ENCODE measurements around the gene SPATC1L.
"Not testable (repeated sequence)": the region's sequence is repeated elsewhere in the genome, so short reads cannot be mapped to it uniquely, and the experiment has no call there.

The SPATC1L gene

DNA sequence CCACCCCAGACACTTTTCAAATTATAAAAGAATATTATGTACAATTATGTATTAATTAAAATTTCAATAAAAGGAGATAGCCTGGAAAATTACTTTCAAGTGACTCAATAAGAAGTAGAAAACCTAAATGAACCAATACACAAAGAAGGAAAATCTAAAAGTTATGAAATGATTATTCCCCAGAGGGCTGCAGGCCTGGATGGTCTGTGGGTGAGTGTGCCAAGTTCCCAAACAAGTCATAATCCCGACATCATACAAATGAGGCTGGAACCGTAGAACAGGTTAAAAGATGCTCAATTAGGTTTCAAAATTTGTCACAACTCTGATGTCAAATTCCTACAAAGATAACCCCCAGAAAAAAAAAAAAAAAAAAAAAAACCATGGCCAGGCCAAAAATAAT is 12.7 kb downstream of the SPATC1L start:
- no peak overlapping the region for H3K9ac ChIP-seq (ENCODE audit: low read length)
- no peaks in the 10 kb centered on the region for H3K9me3 ChIP-seq (ENCODE audit: control insufficient read depth, low read length)
- no peaks in the 10 kb centered on the region for H3K36me3 ChIP-seq (ENCODE audit: control insufficient read depth, insufficient read depth, low read length)
- H3K4me1 ChIP-seq (ENCODE audit: control insufficient read depth, insufficient read depth, low read length) = no peaks in the 10 kb centered on the region
- H3K27me3 ChIP-seq (ENCODE audit: control insufficient read depth, insufficient read depth, low read length) = no peaks in the 10 kb centered on the region
- H3K4me3 ChIP-seq (ENCODE audit: low read length) = no peak overlapping the region

DNA sequence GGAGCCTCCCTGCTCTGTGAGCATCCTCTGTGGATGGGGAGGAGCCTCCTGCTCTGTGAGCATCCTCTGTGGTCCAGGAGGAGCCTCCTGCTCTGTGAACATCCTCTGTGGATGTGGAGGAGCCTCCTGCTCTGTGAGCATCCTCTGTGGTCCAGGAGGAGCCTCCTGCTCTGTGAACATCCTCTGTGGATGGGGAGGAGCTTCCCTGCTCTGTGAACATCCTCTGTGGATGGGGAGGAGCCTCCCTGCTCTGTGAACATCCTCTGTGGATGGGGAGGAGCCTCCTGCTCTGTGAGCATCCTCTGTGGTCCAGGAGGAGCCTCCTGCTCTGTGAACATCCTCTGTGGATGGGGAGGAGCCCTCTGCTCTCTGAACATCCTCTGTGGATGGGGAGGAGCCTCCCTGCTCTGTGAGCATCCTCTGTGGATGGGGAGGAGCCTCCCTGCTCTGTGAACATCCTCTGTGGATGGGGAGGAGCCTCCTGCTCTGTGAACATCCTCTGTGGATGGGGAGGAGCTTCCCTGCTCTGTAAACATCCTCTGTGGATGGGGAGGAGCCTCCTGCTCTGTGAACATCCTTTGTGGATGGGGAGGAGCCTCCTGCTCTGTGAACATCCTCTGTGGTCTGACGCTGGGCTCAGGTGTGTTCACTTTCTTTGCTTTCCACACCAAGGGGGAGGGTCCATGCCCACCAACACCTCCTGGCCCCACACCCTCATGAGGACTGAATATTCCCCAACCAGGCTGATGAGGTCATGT is 13.6 kb downstream of the SPATC1L start:
- H3K27me3 ChIP-seq (ENCODE audit: control insufficient read depth, insufficient read depth, low read length); H3K36me3 ChIP-seq (ENCODE audit: control insufficient read depth, insufficient read depth, low read length); H3K4me3 ChIP-seq (ENCODE audit: low read length); H3K4me1 ChIP-seq (ENCODE audit: control insufficient read depth, insufficient read depth, low read length); H3K9me3 ChIP-seq (ENCODE audit: control insufficient read depth, low read length); H3K9ac ChIP-seq (ENCODE audit: low read length): not testable (repeated sequence)

DNA sequence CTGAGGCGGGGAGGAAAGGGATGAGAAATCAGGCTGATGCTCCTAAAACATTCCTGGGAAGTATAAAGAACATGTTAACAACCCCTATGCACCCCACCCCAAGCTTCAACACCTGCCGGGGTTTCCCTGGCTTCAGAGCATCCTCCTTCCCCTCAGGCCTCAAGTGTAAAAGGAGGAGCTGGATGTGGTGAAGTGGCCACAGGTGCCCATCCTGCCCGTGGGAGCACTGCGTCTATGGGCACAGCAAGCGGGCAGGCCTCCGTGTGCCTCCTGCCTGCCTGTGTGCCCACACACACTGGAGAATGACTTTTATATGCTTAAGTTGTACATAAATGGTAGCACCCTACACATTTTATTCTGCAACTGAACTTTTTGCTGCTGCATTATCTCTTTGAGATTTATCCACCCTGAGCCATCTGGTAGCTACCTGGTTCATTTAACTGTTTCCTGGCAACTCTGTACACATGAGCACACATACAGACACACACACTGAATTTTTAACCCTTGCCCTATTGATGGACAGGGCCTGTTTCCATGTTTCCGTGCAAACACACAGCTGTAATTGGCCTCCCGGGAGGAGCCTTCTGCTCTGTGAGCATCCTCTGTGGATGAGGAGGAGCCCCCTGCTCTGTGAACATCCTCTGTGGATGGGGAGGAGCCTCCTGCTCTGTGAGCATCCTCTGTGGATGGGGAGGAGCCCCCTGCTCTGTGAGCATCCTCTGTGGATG is 15.4 kb downstream of the SPATC1L start:
- Histone ChIP-seq H3K9ac (ENCODE audit: low read length) (no peak overlapping the region), H3K4me1 (ENCODE audit: control insufficient read depth, insufficient read depth, low read length) (no peaks in the 10 kb centered on the region), H3K36me3 (ENCODE audit: control insufficient read depth, insufficient read depth, low read length) (no peaks in the 10 kb centered on the region), H3K27me3 (ENCODE audit: control insufficient read depth, insufficient read depth, low read length) (no peaks in the 10 kb centered on the region), H3K9me3 (ENCODE audit: control insufficient read depth, low read length) (no peaks in the 10 kb centered on the region), H3K4me3 (ENCODE audit: low read length) (no peak overlapping the region)

DNA sequence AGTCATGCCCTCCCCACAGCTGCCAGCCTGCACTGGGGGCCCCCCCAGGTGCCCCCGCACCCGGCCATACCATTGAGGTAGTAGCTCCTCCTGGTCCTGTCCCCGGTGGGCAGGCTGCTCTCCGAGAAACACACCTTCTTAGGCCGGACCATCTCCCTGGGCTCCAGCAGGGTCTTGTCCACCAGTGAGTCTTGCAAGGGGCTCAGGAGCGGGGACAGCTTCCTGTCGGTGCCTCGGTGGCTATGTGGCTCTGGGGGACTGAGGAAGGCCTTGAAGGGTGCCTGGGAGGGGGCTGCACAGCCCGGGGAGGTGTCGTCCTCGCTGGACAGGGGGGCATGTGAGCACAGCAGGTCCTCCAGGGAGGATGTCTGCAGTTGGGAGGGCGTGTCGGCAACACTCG is 16.0 kb downstream of the SPATC1L start:
- H3K9me3 ChIP-seq (ENCODE audit: control insufficient read depth, low read length) = no peaks in the 10 kb centered on the region
- no peaks in the 10 kb centered on the region for H3K4me1 ChIP-seq (ENCODE audit: control insufficient read depth, insufficient read depth, low read length)
- H3K36me3 ChIP-seq (ENCODE audit: control insufficient read depth, insufficient read depth, low read length) = no peaks in the 10 kb centered on the region
- H3K27me3 ChIP-seq (ENCODE audit: control insufficient read depth, insufficient read depth, low read length) = no peaks in the 10 kb centered on the region
- no peak overlapping the region for H3K9ac ChIP-seq (ENCODE audit: low read length)
- H3K4me3 ChIP-seq (ENCODE audit: low read length) = no peak overlapping the region

DNA sequence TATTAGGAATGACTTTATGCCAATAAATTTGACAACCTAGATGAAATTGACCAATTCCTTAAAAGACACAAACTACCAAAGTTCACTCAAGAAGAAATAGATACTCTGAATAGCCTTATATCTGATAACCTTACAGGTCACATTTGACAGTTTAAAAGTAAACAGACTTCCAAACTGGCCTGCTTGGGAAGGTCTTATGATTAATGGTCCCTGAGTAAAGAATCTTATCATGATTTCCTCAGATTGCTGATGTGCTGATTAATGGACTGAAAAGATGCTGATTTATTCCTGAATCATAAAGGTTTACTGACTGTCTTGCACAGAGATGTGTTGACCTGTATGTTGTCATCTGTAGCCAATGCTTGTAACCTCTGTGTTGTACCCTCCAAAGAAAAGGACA is 19.2 kb downstream of the SPATC1L start:
- H3K36me3 ChIP-seq (ENCODE audit: control insufficient read depth, insufficient read depth, low read length) = no peaks in the 10 kb centered on the region
- H3K4me1 ChIP-seq (ENCODE audit: control insufficient read depth, insufficient read depth, low read length) = no peaks in the 10 kb centered on the region
- H3K9me3 ChIP-seq (ENCODE audit: control insufficient read depth, low read length) = no peaks in the 10 kb centered on the region
- no peaks in the 10 kb centered on the region for H3K27me3 ChIP-seq (ENCODE audit: control insufficient read depth, insufficient read depth, low read length)
- no peak overlapping the region for H3K9ac ChIP-seq (ENCODE audit: low read length)
- H3K4me3 ChIP-seq (ENCODE audit: low read length) = no peak overlapping the region

- Histone ChIP-seq H3K9ac (ENCODE audit: low read length) (no peak overlapping the region), H3K27me3 (ENCODE audit: control insufficient read depth, insufficient read depth, low read length) (no peaks in the 10 kb centered on the region), H3K36me3 (ENCODE audit: control insufficient read depth, insufficient read depth, low read length) (no peaks in the 10 kb centered on the region), H3K4me3 (ENCODE audit: low read length) (no peak overlapping the region), H3K9me3 (ENCODE audit: control insufficient read depth, low read length) (no peaks in the 10 kb centered on the region), H3K4me1 (ENCODE audit: control insufficient read depth, insufficient read depth, low read length) (no peaks in the 10 kb centered on the region)
These were observed 20.9 kb downstream of the SPATC1L start for GRCh38 chr21:46163380-46163779.

DNA sequence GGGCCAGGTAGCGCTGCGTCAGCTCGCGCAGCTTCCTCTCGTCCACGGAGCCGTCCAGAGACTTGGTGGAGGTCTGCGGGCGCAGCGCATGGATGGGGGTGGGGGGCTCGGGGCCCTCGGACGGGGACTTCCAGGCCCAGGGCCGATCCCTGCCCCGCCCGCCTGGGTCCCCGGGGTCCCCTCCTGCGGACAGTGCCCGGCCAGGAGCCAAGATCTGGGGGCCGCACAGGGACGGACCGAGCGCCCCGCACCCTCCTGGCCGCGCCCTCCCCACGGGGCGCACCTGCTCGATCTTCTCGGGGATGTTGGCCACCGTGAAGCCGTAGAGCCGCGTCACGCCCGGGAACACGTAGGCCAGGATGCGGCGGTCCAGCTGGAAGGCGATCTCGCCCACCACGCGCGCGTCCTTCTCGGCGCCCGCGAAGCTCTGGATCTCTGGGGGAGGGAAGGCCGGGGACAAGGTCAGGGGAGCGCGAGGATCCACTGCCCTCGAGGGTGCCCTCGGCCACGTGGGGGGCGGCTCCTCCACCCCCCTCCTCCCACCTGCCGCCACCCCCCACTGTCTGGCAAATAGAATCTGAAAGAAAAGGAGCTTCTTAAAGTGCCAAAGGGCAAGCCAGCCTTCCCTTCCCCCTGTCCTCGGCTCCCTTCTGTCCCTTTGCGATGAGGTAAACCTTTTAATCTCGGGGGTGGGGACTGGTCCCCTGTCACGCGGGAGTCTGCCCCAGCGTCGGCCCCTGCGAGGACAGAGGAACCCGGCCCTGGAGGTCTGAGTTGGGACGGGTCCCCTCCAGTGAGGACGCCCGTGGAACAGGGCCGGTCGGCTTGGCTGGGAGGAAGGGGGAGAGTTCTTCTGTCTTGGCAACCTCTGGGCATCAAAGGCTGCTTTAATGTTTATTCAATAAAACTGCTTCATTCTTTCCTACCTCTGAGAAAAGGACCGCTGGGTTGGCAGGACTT is 22.3 kb downstream of the SPATC1L start:
- Histone ChIP-seq H3K9ac (ENCODE audit: low read length) (no peak overlapping the region), H3K36me3 (ENCODE audit: control insufficient read depth, insufficient read depth, low read length) (no peaks in the 10 kb centered on the region), H3K4me1 (ENCODE audit: control insufficient read depth, insufficient read depth, low read length) (no peaks in the 10 kb centered on the region), H3K27me3 (ENCODE audit: control insufficient read depth, insufficient read depth, low read length) (no peaks in the 10 kb centered on the region), H3K9me3 (ENCODE audit: control insufficient read depth, low read length) (no peaks in the 10 kb centered on the region), H3K4me3 (ENCODE audit: low read length) (no peak overlapping the region)

- Histone ChIP-seq H3K36me3 (ENCODE audit: control insufficient read depth, insufficient read depth, low read length) (no peaks in the 10 kb centered on the region), H3K9ac (ENCODE audit: low read length) (no peak overlapping the region), H3K4me1 (ENCODE audit: control insufficient read depth, insufficient read depth, low read length) (no peaks in the 10 kb centered on the region), H3K4me3 (ENCODE audit: low read length) (no peak overlapping the region), H3K9me3 (ENCODE audit: control insufficient read depth, low read length) (no peaks in the 10 kb centered on the region), H3K27me3 (ENCODE audit: control insufficient read depth, insufficient read depth, low read length) (no peaks in the 10 kb centered on the region)
These were observed 23.2 kb downstream of the SPATC1L start for GRCh38 chr21:46160907-46161632.

DNA sequence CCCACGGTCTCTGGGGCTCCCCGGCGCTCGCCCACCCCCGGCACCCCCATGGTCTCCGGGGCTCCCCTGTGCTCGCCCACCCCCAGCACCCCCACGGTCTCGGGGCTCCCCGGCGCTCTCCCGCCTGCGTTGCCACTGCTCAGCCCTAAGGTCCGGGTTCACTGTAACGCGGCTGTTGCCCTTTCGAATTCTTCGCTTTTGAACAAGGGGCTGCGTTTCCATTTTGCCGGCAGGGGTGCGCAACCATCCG is 23.7 kb downstream of the SPATC1L start:
- no peaks in the 10 kb centered on the region for H3K9me3 ChIP-seq (ENCODE audit: control insufficient read depth, low read length)
- no peak overlapping the region for H3K9ac ChIP-seq (ENCODE audit: low read length)
- H3K36me3 ChIP-seq (ENCODE audit: control insufficient read depth, insufficient read depth, low read length) = no peaks in the 10 kb centered on the region
- H3K4me3 ChIP-seq (ENCODE audit: low read length) = no peak overlapping the region
- no peaks in the 10 kb centered on the region for H3K4me1 ChIP-seq (ENCODE audit: control insufficient read depth, insufficient read depth, low read length)
- H3K27me3 ChIP-seq (ENCODE audit: control insufficient read depth, insufficient read depth, low read length) = no peaks in the 10 kb centered on the region

GRCh38 chr21:46159841-46160656 is 24.2 kb downstream of the SPATC1L start:
- H3K36me3 ChIP-seq (ENCODE audit: control insufficient read depth, insufficient read depth, low read length) = no peaks in the 10 kb centered on the region
- H3K27me3 ChIP-seq (ENCODE audit: control insufficient read depth, insufficient read depth, low read length) = no peaks in the 10 kb centered on the region
- no peak overlapping the region for H3K9ac ChIP-seq (ENCODE audit: low read length)
- no peaks in the 10 kb centered on the region for H3K9me3 ChIP-seq (ENCODE audit: control insufficient read depth, low read length)
- H3K4me1 ChIP-seq (ENCODE audit: control insufficient read depth, insufficient read depth, low read length) = no peaks in the 10 kb centered on the region
- H3K4me3 ChIP-seq (ENCODE audit: low read length) = no peak overlapping the region

DNA sequence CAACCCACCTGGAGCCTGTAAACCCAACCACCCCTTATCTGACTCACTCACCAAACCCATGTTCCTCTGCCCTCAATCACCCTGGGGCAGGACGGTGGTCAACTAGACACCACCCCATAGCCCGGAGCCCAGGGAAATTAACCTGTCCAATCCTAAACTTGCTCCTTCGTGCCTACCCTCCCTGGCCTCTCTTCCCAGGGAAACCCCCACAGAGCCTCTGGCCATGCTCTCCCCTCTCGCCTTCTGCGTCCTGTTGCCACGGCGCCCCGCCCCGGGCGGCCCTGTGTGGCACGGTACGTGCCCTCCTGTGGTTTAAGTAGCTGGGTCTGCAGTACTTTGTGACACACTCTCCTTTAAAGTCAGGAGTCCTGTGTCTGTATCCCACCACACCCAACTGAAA is 24.9 kb downstream of the SPATC1L start:
- no peaks in the 10 kb centered on the region for H3K36me3 ChIP-seq (ENCODE audit: control insufficient read depth, insufficient read depth, low read length)
- no peak overlapping the region for H3K4me3 ChIP-seq (ENCODE audit: low read length)
- H3K4me1 ChIP-seq (ENCODE audit: control insufficient read depth, insufficient read depth, low read length) = no peaks in the 10 kb centered on the region
- H3K9me3 ChIP-seq (ENCODE audit: control insufficient read depth, low read length) = no peaks in the 10 kb centered on the region
- H3K27me3 ChIP-seq (ENCODE audit: control insufficient read depth, insufficient read depth, low read length) = no peaks in the 10 kb centered on the region
- H3K9ac ChIP-seq (ENCODE audit: low read length) = no peak overlapping the region
